GM23338 (cell line): ENCODE data around the gene ADIPOR2.

ENCODE experiments used
- CREB1 ChIP-seq: fragments of 250-450 bp; sonication (Bioruptor Pico); IDR thresholded peaks from 2 replicates; pipeline ENCODE4 v1.5.0; 2020; ENCODE audit warnings: low read depth, mild to moderate bottlenecking, moderate library complexity
- CTCF ChIP-seq, 2 experiments: fragments of 200-600 bp in 1 of 2; sonication (generic) in 1 of 2; conservative IDR thresholded peaks; 2 replicates each; pipeline versions ENCODE4 v1.5.1 to v1.6.1; 2016 to 2017; ENCODE audit warnings: antibody characterized with exemption in 2 of 2, low read depth in 2 of 2, mild to moderate bottlenecking in 2 of 2, moderate library complexity in 1 of 2
- EZH2 ChIP-seq: fragments of 200-600 bp; sonication (generic); IDR thresholded peaks from one replicate; pipeline ENCODE4 v1.8.0; 2017; ENCODE audit warnings: antibody characterized with exemption, mild to moderate bottlenecking, low read depth; ENCODE audit not compliant: unreplicated experiment
- EZH2phosphoT487 ChIP-seq: fragments of 200-600 bp; sonication (generic); IDR thresholded peaks from one replicate; pipeline ENCODE4 v1.8.1; 2018; ENCODE audit warnings: antibody characterized with exemption; ENCODE audit not compliant: unreplicated experiment
- POLR2AphosphoS5 ChIP-seq: IDR thresholded peaks from 2 replicates; pipeline ENCODE4 v1.6.1; 2016; ENCODE audit warnings: antibody characterized with exemption, low read depth
- REST ChIP-seq: IDR thresholded peaks from one replicate; pipeline ENCODE4 v1.6.1; 2018; ENCODE audit warnings: antibody characterized with exemption; ENCODE audit not compliant: unreplicated experiment
- ZNF114 ChIP-seq: fragments of 250-450 bp; sonication (Bioruptor Pico); IDR thresholded peaks from 2 replicates; pipeline ENCODE4 v1.5.0; 2020; ENCODE audit warnings: mild to moderate bottlenecking, moderate library complexity

GRCh38 chr12:1707051-1707450 lies 16.2 kb downstream of the ADIPOR2 start:
- no peak for TF ChIP-seq CTCF (conservative IDR thresholded peaks at IDR 0.05; ENCODE audit: low read depth in 2 of 2)
- no peak for TF ChIP-seq EZH2
- no peak for TF ChIP-seq REST
- TF ChIP-seq ZNF114 = no peak
- TF ChIP-seq CREB1 (CRISPR knock-in tag) = no peak
- TF ChIP-seq POLR2AphosphoS5 = no peak
- no peak for TF ChIP-seq EZH2phosphoT487
